K562 (cell line): ENCODE measurements around the gene NFIC. TPM values are rescaled to one million over a fixed set of nuclear protein-coding genes. Genes with fewer than 3 reads are reported as not detected.

ENCODE experiments used
- EHMT2 ChIP-seq: fragments of 450-650 bp; IDR thresholded peaks from 2 replicates; pipeline ENCODE4 v1.6.1; 2018; ENCODE audit warnings: antibody characterized with exemption
- GABPA ChIP-seq: fragments of 200-800 bp; sonication (Bioruptor generic); conservative IDR thresholded peaks from 2 replicates; pipeline ENCODE4 v1.6.1; 2016; ENCODE audit warnings: low read depth, missing genetic modification characterization, missing compliant biosample characterization
- KAT7 ChIP-seq: sonication (generic); formaldehyde crosslinking; IDR thresholded peaks from 2 replicates; pipeline ENCODE4 v1.8.0; 2022; ENCODE audit warnings: missing genetic modification reagents, mild to moderate bottlenecking, borderline replicate concordance
- KLF16 ChIP-seq: IDR thresholded peaks from 2 replicates; pipeline ENCODE4 v1.6.1; 2016; ENCODE audit warnings: antibody characterized with exemption
- MAFG ChIP-seq: fragments of 450-650 bp; conservative IDR thresholded peaks from 2 replicates; pipeline ENCODE4 v1.6.1; 2016; ENCODE audit warnings: missing genetic modification characterization, missing compliant biosample characterization
- TBP ChIP-seq: optimal IDR thresholded peaks from 2 replicates; pipeline ENCODE3; 2011; ENCODE audit warnings: low read depth, low read length, improper control_type of control experiment
- ZBTB8A ChIP-seq: fragments of 450-650 bp; IDR thresholded peaks from 2 replicates; pipeline ENCODE4 v1.6.1; 2018; ENCODE audit warnings: mild to moderate bottlenecking, moderate library complexity; ENCODE audit not compliant: partially characterized antibody
- ZFPM2 ChIP-seq: fragments of 250-450 bp; sonication (Bioruptor Pico); IDR thresholded peaks from 2 replicates; pipeline ENCODE4 v1.5.1; 2022; ENCODE audit warnings: mild to moderate bottlenecking
- ZNF224 ChIP-seq: sonication (generic); formaldehyde crosslinking; IDR thresholded peaks from 2 replicates; pipeline ENCODE4 v1.8.0; 2022; ENCODE audit warnings: mild to moderate bottlenecking, missing genetic modification reagents
- ZNF23 ChIP-seq: fragments of 250-450 bp; sonication (Bioruptor Pico); IDR thresholded peaks from 2 replicates; pipeline ENCODE4 v1.4.0; 2020; ENCODE audit warnings: mild to moderate bottlenecking
- ZNF551 ChIP-seq: fragments of 250-450 bp; sonication (Bioruptor Pico); IDR thresholded peaks from 2 replicates; pipeline ENCODE4 v1.5.0; 2021; ENCODE audit warnings: mild to moderate bottlenecking, moderate library complexity
- ZNF830 ChIP-seq: fragments of 250-450 bp; sonication (Bioruptor Pico); IDR thresholded peaks from 2 replicates; pipeline ENCODE4 v1.5.0; 2021; ENCODE audit warnings: mild to moderate bottlenecking
- polyA plus RNA-seq, 8 experiments: library from polyadenylated mRNA; depleted of rRNA in 4 of 8; stranded (reverse) in 5 of 8; unstranded in 3 of 8; fragments of >200 nt; fragmentation: Nextera tagmentation in 2 of 8; fragmentation: Illumina TruSeq in 1 of 8; extraction: Ambion mirVana in 2 of 8; extraction: Trizol in 1 of 8; gene quantifications; 2 replicates each; pipeline versions ENCODE4 v1.2.1 to v1.2.3, GENCODE V29; 2011 to 2014; ENCODE audit warnings: inconsistent platforms in 1 of 8, missing spikeins in 1 of 8
- total RNA-seq, 7 experiments: library from RNA; depleted of rRNA in 6 of 7; stranded (reverse); fragments of >200 nt in 6 of 7; fragmentation: Illumina TruSeq in 2 of 7; extraction: Trizol in 2 of 7; gene quantifications; 2 replicates each; pipeline versions ENCODE4 v1.2.1 to v1.2.3, GENCODE V29; 2011 to 2021; ENCODE audit warnings: low replicate concordance in 1 of 7
- TF ChIP-seq, protein P1 (sequence below): fragments of 250-450 bp; sonication (Bioruptor Pico); IDR thresholded peaks from 2 replicates; pipeline ENCODE4 v1.5.0; 2021
- TF ChIP-seq, protein P2 (sequence below): sonication (generic); formaldehyde crosslinking; IDR thresholded peaks from 2 replicates; pipeline ENCODE4 v1.8.0; 2022; ENCODE audit warnings: mild to moderate bottlenecking, missing genetic modification reagents
- TF ChIP-seq, protein P3 (sequence below): fragments of 200-600 bp; sonication (generic); IDR thresholded peaks from one replicate; pipeline ENCODE4 v1.6.1; 2012; ENCODE audit warnings: mild to moderate bottlenecking, low read depth, low read length, inconsistent platforms

The NFIC gene
- total and polyA plus RNA-seq, 9 of the 15 experiments (the other 6 are each of a cell fraction or from before 2014, with no cell fraction given) = 0.71 to 62.1 (median 6.9) TPM

DNA sequence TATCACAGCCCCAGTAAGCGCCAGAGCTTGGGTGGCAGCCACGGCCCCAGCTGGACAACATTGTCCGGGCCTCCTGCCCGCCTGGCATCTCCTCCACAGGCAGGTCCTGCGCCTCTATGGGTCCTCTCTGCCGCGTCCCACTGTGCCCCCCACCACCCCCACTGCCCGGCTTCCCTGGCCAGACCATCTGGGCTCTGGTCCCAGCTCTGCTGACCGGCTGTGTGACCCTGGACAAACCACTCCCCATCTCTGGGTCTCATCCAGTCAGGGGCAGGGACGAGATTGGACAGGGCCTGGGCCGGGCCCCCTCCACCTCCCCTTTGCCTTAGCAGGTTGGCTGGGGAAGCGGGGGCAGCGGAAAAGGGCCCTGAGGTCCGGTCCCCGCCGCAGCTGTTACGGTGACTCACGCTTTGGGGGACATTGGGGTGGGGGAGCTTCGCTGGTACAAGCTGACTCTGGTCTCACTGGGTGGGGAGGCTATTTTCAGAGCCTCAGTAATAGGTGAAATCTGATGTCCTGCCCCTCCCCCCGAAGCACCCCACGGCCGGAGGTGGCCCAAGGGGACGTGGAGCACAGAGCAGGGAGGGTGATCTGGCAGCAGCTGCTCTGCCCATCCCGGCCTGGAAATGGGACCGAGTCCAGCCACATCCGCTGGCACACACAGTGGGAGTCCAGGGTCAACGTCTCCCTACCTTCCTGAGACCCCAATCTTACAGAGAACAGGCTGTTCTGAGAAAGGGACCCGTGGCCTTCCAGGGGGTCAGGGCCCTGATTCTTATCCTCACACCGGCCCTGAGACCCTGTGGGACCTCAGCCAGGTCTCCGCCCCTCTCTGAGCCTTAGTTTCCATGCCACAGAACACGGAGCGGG lies 9.1 kb downstream of the NFIC start (continued):
- TF ChIP-seq ZBTB8A (no peak), KLF16 (peak; percentile 28; the same call in 1 of the 2 replicates), KAT7 (CRISPR knock-in tag) (no peak), GABPA (no peak), ZNF224 (CRISPR knock-in tag) (no peak), EHMT2 (no peak), ZNF551 (CRISPR knock-in tag) (no peak), ZFPM2 (CRISPR knock-in tag) (no peak), ZNF830 (CRISPR knock-in tag) (no peak), ZNF23 (CRISPR knock-in tag) (no peak), TBP (no peak), MAFG (tag) (no peak)
- TF ChIP-seq, protein P1, sequence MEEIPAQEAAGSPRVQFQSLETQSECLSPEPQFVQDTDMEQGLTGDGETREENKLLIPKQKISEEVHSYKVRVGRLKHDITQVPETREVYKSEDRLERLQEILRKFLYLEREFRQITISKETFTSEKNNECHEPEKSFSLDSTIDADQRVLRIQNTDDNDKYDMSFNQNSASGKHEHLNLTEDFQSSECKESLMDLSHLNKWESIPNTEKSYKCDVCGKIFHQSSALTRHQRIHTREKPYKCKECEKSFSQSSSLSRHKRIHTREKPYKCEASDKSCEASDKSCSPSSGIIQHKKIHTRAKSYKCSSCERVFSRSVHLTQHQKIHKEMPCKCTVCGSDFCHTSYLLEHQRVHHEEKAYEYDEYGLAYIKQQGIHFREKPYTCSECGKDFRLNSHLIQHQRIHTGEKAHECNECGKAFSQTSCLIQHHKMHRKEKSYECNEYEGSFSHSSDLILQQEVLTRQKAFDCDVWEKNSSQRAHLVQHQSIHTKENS (CRISPR knock-in tag) = no peak
- TF ChIP-seq, protein P2, sequence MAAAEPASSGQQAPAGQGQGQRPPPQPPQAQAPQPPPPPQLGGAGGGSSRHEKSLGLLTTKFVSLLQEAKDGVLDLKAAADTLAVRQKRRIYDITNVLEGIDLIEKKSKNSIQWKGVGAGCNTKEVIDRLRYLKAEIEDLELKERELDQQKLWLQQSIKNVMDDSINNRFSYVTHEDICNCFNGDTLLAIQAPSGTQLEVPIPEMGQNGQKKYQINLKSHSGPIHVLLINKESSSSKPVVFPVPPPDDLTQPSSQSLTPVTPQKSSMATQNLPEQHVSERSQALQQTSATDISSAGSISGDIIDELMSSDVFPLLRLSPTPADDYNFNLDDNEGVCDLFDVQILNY (CRISPR knock-in tag) = no peak
- TF ChIP-seq, protein P3, sequence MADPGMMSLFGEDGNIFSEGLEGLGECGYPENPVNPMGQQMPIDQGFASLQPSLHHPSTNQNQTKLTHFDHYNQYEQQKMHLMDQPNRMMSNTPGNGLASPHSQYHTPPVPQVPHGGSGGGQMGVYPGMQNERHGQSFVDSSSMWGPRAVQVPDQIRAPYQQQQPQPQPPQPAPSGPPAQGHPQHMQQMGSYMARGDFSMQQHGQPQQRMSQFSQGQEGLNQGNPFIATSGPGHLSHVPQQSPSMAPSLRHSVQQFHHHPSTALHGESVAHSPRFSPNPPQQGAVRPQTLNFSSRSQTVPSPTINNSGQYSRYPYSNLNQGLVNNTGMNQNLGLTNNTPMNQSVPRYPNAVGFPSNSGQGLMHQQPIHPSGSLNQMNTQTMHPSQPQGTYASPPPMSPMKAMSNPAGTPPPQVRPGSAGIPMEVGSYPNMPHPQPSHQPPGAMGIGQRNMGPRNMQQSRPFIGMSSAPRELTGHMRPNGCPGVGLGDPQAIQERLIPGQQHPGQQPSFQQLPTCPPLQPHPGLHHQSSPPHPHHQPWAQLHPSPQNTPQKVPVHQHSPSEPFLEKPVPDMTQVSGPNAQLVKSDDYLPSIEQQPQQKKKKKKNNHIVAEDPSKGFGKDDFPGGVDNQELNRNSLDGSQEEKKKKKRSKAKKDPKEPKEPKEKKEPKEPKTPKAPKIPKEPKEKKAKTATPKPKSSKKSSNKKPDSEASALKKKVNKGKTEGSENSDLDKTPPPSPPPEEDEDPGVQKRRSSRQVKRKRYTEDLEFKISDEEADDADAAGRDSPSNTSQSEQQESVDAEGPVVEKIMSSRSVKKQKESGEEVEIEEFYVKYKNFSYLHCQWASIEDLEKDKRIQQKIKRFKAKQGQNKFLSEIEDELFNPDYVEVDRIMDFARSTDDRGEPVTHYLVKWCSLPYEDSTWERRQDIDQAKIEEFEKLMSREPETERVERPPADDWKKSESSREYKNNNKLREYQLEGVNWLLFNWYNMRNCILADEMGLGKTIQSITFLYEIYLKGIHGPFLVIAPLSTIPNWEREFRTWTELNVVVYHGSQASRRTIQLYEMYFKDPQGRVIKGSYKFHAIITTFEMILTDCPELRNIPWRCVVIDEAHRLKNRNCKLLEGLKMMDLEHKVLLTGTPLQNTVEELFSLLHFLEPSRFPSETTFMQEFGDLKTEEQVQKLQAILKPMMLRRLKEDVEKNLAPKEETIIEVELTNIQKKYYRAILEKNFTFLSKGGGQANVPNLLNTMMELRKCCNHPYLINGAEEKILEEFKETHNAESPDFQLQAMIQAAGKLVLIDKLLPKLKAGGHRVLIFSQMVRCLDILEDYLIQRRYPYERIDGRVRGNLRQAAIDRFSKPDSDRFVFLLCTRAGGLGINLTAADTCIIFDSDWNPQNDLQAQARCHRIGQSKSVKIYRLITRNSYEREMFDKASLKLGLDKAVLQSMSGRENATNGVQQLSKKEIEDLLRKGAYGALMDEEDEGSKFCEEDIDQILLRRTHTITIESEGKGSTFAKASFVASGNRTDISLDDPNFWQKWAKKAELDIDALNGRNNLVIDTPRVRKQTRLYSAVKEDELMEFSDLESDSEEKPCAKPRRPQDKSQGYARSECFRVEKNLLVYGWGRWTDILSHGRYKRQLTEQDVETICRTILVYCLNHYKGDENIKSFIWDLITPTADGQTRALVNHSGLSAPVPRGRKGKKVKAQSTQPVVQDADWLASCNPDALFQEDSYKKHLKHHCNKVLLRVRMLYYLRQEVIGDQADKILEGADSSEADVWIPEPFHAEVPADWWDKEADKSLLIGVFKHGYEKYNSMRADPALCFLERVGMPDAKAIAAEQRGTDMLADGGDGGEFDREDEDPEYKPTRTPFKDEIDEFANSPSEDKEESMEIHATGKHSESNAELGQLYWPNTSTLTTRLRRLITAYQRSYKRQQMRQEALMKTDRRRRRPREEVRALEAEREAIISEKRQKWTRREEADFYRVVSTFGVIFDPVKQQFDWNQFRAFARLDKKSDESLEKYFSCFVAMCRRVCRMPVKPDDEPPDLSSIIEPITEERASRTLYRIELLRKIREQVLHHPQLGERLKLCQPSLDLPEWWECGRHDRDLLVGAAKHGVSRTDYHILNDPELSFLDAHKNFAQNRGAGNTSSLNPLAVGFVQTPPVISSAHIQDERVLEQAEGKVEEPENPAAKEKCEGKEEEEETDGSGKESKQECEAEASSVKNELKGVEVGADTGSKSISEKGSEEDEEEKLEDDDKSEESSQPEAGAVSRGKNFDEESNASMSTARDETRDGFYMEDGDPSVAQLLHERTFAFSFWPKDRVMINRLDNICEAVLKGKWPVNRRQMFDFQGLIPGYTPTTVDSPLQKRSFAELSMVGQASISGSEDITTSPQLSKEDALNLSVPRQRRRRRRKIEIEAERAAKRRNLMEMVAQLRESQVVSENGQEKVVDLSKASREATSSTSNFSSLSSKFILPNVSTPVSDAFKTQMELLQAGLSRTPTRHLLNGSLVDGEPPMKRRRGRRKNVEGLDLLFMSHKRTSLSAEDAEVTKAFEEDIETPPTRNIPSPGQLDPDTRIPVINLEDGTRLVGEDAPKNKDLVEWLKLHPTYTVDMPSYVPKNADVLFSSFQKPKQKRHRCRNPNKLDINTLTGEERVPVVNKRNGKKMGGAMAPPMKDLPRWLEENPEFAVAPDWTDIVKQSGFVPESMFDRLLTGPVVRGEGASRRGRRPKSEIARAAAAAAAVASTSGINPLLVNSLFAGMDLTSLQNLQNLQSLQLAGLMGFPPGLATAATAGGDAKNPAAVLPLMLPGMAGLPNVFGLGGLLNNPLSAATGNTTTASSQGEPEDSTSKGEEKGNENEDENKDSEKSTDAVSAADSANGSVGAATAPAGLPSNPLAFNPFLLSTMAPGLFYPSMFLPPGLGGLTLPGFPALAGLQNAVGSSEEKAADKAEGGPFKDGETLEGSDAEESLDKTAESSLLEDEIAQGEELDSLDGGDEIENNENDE = no peak
